GM21737 (cell line): ENCODE results near the gene NHERF1.

Source experiments
- ATAC-seq: cut with Tn5 transposase; IDR thresholded peaks from one replicate; pipeline ENCODE4 v1.9.1; 2021; ENCODE audit warnings: mild to moderate bottlenecking, moderate library complexity; ENCODE audit not compliant: unreplicated experiment

Gene NHERF1

DNA sequence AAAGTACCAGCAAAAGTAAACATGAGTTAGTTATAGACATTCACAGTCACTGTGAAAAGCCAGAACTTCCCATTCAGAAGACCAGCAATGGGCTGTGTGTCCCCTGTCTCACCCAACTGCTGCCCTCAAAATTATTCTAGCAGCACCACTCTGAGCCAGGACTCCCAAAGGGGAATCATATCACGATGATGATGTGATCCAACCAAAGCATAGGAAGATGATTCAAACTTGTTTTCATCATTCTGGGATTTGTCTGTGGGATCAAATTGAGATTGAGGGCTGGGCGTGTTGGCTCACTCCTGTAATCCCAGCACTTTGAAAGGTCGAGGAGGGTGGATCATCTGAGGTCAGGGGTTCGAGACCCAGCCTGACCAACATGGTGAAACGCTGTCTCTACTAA, 34.1 kb downstream of the NHERF1 start:
- no peak for ATAC-seq

DNA sequence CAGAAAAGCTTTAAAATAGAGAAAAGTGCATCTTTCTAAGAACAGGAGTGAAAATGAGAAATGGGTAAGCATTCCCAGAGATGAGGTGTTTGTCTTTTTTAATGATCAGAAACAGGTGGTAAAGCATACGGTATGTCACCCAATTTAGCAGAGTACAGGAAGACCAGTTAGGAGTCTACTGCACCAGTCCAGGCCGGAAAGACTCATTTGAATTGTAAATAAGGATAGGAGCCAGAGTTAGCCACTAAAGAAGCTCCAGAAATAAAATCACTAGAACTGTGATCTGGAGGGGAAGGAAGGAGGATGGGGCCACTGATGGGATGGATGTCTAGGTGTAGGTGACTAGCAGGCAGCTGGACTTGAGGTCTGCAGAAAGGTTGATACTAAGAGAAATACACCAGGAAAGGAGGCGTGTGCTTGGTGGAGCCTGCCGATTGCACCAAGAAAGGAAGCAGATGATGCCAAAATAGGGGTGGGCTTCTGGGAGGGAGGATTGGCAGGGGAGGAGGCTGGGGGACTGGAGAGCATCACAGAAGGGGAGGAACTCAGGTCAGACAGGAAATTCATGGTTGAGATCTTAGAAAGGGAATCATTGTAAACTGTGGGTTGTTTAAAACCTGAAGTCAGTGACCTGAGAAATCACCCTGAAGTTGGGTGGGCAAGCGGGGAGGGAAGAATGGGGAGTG, 35.8 kb downstream of the NHERF1 start:
- ATAC-seq: no peak

GRCh38 chr17:74785096-74785980, 36.9 kb downstream of the NHERF1 start:
- ATAC-seq: no peak

GRCh38 chr17:74785981-74786360, 37.5 kb downstream of the NHERF1 start:
- ATAC-seq: no peak

GRCh38 chr17:74786431-74787055, 38.1 kb downstream of the NHERF1 start:
- ATAC-seq: no peak

GRCh38 chr17:74790161-74791058, 42.0 kb downstream of the NHERF1 start:
- ATAC-seq: no peak

GRCh38 chr17:74792586-74793105, 44.2 kb downstream of the NHERF1 start:
- ATAC-seq: no peak

- no peak for ATAC-seq
Observed at GRCh38 chr17:74795327-74796020, 47.0 kb downstream of the NHERF1 start.

GRCh38 chr17:74796211-74796610, 47.8 kb downstream of the NHERF1 start:
- ATAC-seq: no peak

DNA sequence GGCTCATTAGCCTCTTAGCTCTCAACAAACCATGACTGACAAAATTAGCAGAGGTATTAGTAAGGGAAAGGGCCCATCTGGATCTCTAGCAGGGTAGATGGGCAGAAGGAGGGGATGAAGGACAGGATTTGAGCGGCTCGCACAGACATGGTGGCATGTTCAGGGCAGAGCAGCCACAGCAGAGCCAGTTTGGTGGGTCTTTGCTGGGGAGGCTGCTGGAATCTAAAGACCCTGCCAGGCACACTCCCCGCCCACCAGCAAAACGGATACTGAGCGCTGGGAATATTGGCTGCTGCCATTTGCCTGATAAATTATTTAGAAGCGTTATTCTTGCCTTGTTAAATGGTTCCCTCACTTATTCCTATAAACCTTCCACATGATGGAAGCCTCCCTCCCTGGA, 48.4 kb downstream of the NHERF1 start:
- no peak for ATAC-seq

GRCh38 chr17:74797824-74798223, 49.4 kb downstream of the NHERF1 start:
- ATAC-seq: no peak

- ATAC-seq: no peak
Observed at GRCh38 chr17:74798239-74798707, 49.8 kb downstream of the NHERF1 start.

- no peak for ATAC-seq
Observed at GRCh38 chr17:74799097-74799496, 50.7 kb downstream of the NHERF1 start.

- ATAC-seq: no peak
Observed at GRCh38 chr17:74800531-74800930, 52.1 kb downstream of the NHERF1 start.

- no peak for ATAC-seq
Observed at GRCh38 chr17:74801896-74802295, 53.5 kb downstream of the NHERF1 start.

DNA sequence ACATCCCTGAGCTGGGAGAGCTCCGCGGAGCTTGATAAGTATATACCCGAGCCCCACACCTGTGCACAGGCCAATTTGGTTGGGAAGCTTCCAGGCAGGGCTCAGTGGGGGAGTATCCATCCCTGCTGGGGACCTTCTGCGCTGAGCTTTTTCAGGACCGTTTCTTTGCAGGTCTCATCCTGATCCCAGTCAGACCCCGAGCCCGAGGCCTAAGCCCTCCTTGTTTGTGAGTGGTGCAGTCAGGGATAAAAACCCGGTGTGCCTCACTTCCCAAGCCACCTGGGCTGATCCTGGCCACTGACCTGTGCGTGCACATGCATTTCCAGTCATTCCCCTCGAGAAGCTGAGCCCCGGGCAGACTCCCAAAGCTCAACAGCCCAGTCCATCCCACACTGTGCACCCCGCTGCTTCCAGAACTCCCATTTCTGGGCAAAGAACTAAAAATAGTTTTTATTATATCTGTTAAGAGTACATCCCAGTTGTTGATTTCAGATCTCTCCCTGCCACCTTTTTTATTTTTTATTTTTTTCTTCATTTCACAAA, 55.0 kb downstream of the NHERF1 start:
- no peak for ATAC-seq

DNA sequence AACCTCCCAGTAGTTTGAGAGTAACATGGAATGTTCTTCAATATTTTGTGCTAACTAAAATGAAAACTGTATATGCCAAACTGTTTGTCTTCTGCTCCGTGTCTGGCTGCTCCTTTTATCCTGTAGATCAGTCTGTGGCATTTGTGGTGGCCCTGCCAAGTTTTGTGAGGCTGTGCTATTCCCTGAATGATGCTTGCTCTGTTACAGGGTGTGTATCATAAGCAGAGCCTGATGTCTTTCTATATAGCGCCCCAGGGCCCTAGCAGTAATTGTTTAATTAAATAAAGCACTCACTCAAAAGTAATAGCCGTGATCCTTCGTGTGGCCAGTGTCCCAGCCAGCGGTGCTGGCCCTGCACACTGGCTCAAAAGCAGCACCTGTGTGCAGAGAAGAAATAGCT, 55.5 kb downstream of the NHERF1 start:
- no peak for ATAC-seq

GRCh38 chr17:74804683-74805082, 56.3 kb downstream of the NHERF1 start:
- ATAC-seq: no peak

DNA sequence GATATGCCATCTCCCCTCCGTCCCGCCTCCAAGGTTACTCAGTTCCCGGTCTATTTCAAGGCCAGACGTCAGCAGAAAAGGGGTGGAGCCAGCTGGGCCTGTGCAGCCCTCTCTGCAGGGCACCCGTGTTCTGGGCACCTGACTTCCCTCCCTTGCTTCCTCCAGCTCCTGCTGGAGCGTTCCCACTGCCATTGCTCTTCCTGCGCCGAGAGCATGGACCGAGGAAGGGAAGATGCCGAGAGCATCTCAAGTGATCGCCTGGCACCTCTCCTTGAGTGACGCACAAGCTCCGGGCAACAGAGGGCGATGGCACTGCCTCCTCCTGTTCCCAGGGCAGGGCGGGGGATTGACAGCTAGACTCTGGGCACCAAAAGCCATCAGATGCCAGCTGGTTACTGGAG, 57.2 kb downstream of the NHERF1 start:
- ATAC-seq: no peak

DNA sequence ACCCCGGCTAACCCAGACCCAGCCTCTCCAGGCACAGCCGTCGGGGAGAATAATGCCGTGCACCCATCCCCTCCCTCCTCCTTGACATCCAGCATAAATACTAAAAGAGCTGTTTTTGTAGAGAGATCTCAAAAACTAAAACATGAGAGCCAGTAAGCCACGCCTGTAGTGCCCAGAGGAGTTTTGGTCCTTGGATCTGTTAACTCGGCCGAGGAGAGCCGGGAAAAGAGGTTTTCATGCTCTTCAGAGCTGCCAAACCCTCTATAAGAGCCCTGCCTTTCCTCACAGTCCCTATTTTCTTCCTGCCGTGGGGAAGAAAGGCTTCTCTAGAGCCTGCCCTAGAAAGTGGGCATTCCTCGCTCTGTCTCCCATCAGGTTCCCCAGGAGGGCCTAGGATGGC, 57.9 kb downstream of the NHERF1 start:
- no peak for ATAC-seq
